Gastroesophageal sphincter (tissue), 2 donors: ENCODE results near the gene SAE1.

ENCODE experiments used
- EP300 ChIP-seq: sonication (generic); formaldehyde crosslinking; IDR thresholded peaks from one replicate; pipeline ENCODE4 v1.6.1; 2017; ENCODE audit warnings: antibody characterized with exemption, mild to moderate bottlenecking
- POLR2AphosphoS5 ChIP-seq: sonication (generic); formaldehyde crosslinking; IDR thresholded peaks from one replicate; pipeline ENCODE4 v1.6.1; 2017; ENCODE audit warnings: antibody characterized with exemption

DNA sequence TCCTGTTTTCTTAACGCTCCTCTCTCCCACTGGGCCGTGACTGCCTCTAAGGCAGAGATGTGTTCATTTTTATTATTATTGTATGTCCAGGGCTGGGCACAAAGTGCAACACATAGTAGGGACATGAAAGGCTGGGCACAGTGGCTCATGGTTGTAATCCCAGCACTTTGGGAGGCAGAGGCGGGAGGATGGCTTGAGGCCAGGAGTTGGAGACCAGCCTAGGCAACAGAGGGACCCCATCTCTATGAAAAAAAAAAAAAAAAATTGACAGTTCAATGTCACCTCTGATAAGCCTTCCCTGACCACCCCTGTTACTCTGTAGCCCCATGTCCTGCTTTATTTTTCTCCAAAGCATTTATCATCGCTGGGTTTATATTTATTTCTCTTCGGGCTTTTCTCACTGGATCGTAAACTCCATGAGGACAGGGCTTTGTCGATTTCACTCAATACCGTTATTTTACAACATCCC, 481 bp upstream of the SAE1 start:
- no peak for TF ChIP-seq EP300
- no peak for TF ChIP-seq POLR2AphosphoS5
